IPS-20b (cell line): ENCODE results near the gene YIPF3.
"Not testable (repeated sequence)": the region's sequence is repeated elsewhere in the genome, so short reads cannot be mapped to it uniquely, and the experiment has no call there.

Experiments used
- H3K27ac ChIP-seq: one replicate; pipeline ENCODE4 v1.5.1; 2013; ENCODE audit warnings: low read length
- H3K27me3 ChIP-seq: 2 replicates; pipeline ENCODE4 v1.6.1; 2013; ENCODE audit warnings: mild to moderate bottlenecking, low read length, inconsistent platforms; ENCODE audit not compliant: insufficient read depth
- H3K36me3 ChIP-seq: 2 replicates; pipeline ENCODE4 v1.6.1; 2013; ENCODE audit warnings: low read depth, mild to moderate bottlenecking, inconsistent platforms, low read length, moderate library complexity; ENCODE audit not compliant: insufficient read depth
- H3K4me1 ChIP-seq: 2 replicates; pipeline ENCODE4 v1.6.1; 2013; ENCODE audit warnings: mild to moderate bottlenecking, control low read depth, inconsistent platforms, low read length, moderate library complexity; ENCODE audit not compliant: insufficient read depth
- H3K4me3 ChIP-seq: 2 replicates; pipeline ENCODE4 v1.5.1; 2013; ENCODE audit warnings: mild to moderate bottlenecking, low read length, inconsistent platforms
- H3K9ac ChIP-seq: 2 replicates; pipeline ENCODE4 v1.6.1; 2013; ENCODE audit warnings: low read depth, mild to moderate bottlenecking, inconsistent platforms, low read length, moderate library complexity
- H3K9me3 ChIP-seq: 2 replicates; pipeline ENCODE4 v1.6.1; 2013; ENCODE audit warnings: mild to moderate bottlenecking, low read depth, low read length, inconsistent platforms; ENCODE audit not compliant: insufficient read depth

YIPF3 gene

DNA sequence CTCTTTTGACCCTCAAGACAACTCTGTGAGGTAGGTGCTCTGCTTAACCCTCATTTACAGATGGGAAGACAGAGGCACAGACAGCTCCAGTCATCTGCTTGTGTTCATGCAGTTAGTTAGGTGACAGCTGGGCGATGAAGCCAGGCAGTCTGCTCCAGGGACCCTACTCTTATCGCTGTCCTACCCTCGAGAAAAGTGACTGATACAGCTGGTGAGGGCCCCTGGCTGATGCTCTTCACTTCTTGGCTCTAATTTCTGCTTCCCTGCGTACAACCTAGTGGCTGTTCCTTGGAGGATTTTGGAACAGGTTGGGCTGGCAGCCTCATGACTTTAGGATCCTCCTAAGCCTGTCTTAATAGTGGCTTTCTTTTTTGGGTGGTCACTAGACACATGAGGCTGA is 48.5 kb downstream of the YIPF3 start:
- no peak overlapping the region for H3K27ac ChIP-seq

DNA sequence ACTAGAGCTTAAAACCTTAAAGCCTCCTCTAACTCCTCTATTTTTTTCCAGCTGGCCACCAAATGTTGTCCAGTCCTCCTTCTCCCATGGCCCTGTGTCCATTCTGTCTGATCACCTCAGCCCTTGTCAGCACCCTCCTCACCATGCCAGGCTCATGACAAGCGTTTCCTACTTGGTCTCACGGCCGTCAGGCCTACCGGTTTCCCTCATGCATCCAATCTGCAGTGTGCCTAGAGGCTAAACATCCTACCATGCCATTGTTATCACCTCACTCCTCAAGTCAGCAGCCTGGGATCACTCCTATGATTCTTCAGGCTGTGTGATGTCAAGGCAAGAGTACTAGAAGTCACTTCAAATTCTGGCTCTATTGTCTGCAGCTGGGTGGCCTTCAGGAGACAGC is 49.0 kb downstream of the YIPF3 start:
- Histone ChIP-seq H3K9ac (no peak overlapping the region), H3K27ac (no peak overlapping the region), H3K27me3 (0 out of 2 replicates have a peak, but pooled peaks cover under 1% of the 10 kb centered on the region), H3K4me3 (no peak overlapping the region), H3K9me3 (no peaks in the 10 kb centered on the region), H3K4me1 (peaks cover 3% of the 10 kb centered on the region), H3K36me3 (no peaks in the 10 kb centered on the region)

More for the DNA sequence above, 48.5 kb downstream of the YIPF3 start:
- H3K4me1 ChIP-seq = peaks cover 3% of the 10 kb centered on the region
- H3K4me3 ChIP-seq = no peak overlapping the region
- H3K27me3 ChIP-seq = no peaks in the 10 kb centered on the region
- no peak overlapping the region for H3K9ac ChIP-seq
- H3K9me3 ChIP-seq = no peaks in the 10 kb centered on the region
- no peaks in the 10 kb centered on the region for H3K36me3 ChIP-seq

DNA sequence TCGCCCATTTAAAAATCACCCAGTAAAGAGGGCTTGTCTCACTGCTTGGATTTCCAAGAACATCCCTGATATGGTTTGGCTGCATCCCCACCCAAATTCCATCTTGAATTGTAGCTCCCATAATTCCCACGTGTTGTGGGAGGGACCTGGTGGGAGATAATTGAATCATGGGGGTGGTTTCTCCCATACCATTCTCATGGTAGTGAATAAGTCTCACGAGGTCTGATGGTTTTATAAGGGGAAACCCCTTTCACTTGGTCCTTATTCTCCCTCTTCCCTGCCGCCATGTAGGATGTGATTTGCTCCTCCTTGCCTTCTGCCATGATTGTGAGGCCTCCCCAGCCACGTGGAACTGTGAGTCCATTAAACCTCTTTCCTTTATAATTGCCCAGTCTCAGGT is 49.5 kb downstream of the YIPF3 start:
- not testable (repeated sequence) for H3K4me1 ChIP-seq, H3K36me3 ChIP-seq, H3K27ac ChIP-seq, H3K9ac ChIP-seq, H3K27me3 ChIP-seq, H3K4me3 ChIP-seq, H3K9me3 ChIP-seq

DNA sequence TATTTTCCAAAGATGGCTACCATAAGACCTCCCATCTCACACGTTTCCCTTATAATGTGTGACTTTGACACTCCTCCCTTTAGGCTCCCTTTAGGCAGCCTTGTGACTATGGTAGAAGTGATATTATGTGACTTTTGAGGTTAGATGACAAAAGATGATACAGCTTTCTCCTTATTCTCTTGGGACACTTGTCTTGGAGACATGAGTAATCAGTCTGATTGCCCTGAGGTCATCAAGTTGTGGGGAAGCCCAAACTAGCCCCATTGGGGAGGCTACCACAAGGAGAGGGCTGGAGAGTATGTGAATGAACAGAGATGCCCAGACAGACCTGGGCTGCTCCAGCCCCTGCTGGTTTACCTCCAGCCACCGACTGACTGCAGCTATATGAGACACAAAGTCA is 50.8 kb downstream of the YIPF3 start:
- H3K36me3 ChIP-seq = no peaks in the 10 kb centered on the region
- H3K9ac ChIP-seq = no peak overlapping the region
- H3K4me1 ChIP-seq = peaks cover 3% of the 10 kb centered on the region
- H3K9me3 ChIP-seq = no peaks in the 10 kb centered on the region
- H3K27me3 ChIP-seq = peaks cover 10% of the 10 kb centered on the region; the same call in 1 of the 2 replicates
- H3K27ac ChIP-seq = no peak overlapping the region
- H3K4me3 ChIP-seq = no peak overlapping the region

DNA sequence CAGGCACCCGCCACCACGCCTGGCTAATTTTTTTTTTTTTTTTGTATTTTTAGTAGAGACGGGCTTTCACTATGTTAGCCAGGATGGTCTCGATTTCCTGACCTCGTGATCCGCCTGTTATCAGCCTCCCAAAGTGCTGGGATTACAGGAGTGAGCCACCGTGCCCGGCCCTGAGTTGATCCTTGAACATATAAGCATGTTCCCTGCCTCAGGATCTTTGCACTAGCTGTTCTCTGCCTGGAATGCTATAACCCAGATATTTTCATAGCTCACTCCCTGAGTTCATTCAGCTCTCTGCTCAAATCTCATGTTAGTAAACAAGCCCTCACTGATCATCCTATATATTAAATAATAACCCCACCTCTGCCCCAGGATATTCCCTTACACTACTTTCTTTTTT is 52.4 kb downstream of the YIPF3 start:
- no peaks in the 10 kb centered on the region for H3K36me3 ChIP-seq
- H3K4me3 ChIP-seq = no peak overlapping the region
- no peaks in the 10 kb centered on the region for H3K9me3 ChIP-seq
- peaks cover 3% of the 10 kb centered on the region for H3K4me1 ChIP-seq
- no peak overlapping the region for H3K27ac ChIP-seq
- H3K27me3 ChIP-seq = peaks cover 19% of the 10 kb centered on the region
- H3K9ac ChIP-seq = no peak overlapping the region

DNA sequence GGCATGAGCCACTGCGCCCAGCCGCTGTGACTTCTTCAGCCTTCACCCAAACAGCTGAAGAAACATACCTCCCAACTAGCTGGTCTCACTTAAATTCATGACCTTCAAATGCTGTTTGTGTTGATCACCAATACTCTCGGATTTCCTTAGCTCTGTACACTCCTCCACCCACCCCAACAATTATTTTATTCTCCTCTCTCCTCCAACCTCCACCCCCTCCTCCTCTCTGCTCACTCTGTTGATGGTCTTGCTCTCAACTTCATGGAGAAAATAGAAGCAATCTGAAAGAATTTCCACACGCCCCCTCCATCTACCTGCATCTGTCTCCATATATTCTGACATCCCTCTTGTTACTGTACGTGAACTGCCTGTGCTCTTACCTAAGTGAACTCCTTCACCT is 54.8 kb downstream of the YIPF3 start:
- Histone ChIP-seq H3K9ac (no peak overlapping the region), H3K36me3 (no peaks in the 10 kb centered on the region), H3K4me1 (no peaks in the 10 kb centered on the region)

More for the DNA sequence above, 54.8 kb downstream of the YIPF3 start:
- Histone ChIP-seq H3K4me3 (no peak overlapping the region), H3K9me3 (no peaks in the 10 kb centered on the region), H3K27me3 (peaks cover 28% of the 10 kb centered on the region), H3K27ac (no peak overlapping the region)
